BLaER1 treated with 17β-estradiol and CSF1 and Interleukin-3, amounts not matched to agents 10 nM and 100 nM (cell line): ENCODE results near the gene DAPK3.
"Not testable (repeated sequence)": the region's sequence is repeated elsewhere in the genome, so short reads cannot be mapped to it uniquely, and the experiment has no call there.

Experiments
- H3K27ac ChIP-seq, 11 experiments: shearing (Covaris generic); formaldehyde crosslinking; 2 replicates each; pipeline ENCODE4 v1.8.1; 2022
- H3K27me3 ChIP-seq, 11 experiments: shearing (Covaris generic); formaldehyde crosslinking; 2 replicates each; pipeline ENCODE4 v1.8.1; 2022
- H3K36me3 ChIP-seq, 11 experiments: shearing (Covaris generic); formaldehyde crosslinking; 2 replicates each; pipeline ENCODE4 v1.8.1; 2022
- H3K4me1 ChIP-seq, 10 experiments: shearing (Covaris generic); formaldehyde crosslinking; 2 replicates each; pipeline ENCODE4 v1.8.1; 2022
- H3K4me2 ChIP-seq, 11 experiments: shearing (Covaris generic); formaldehyde crosslinking; 2 replicates each; pipeline ENCODE4 v1.8.1; 2022
- H3K4me3 ChIP-seq, 10 experiments: shearing (Covaris generic); formaldehyde crosslinking; 2 replicates each; pipeline ENCODE4 v1.8.1; 2022
- H3K9ac ChIP-seq, 11 experiments: shearing (Covaris generic); formaldehyde crosslinking; 2 replicates each; pipeline ENCODE4 v1.8.1; 2022
- H3K9me3 ChIP-seq, 11 experiments: shearing (Covaris generic); formaldehyde crosslinking; replicated peaks in 1 of 11; 2 replicates each; pipeline ENCODE4 v1.8.1; 2022
- H4K20me1 ChIP-seq, 11 experiments: shearing (Covaris generic); formaldehyde crosslinking; 2 replicates each; pipeline ENCODE4 v1.8.1; 2022
- Cebpa-rat ChIP-seq, 11 experiments: shearing (Covaris generic); IDR thresholded peaks; 2 replicates each; pipeline ENCODE4 v1.8.1; 2022

The DAPK3 gene

DNA sequence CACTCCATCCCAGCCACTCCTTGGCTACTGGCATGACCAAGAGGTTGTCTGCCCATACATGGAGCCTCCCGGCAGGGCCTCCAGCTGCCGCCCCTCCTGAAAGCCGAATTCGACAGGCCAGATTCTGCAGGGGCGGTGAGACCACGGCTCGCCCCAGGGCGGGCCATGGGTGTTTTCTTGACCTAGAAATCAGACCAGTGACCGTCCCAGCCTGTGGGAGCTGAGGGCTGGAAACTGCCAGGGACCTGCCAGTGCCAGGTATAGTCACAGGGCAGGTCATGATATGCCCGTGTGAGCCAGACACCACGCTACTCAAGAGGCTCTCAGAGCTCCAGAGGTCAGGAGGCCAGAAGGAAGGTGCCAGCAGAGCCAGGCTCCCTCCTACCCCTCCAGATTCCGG lies 16.8 kb downstream of the DAPK3 start:
- Histone ChIP-seq H3K27ac (no peak overlapping the region), H3K9ac (no peak overlapping the region), H3K4me3 (no peak overlapping the region), H3K9me3 (no peaks in the 10 kb centered on the region), H3K27me3 (no peaks in the 10 kb centered on the region), H3K36me3 (peaks cover 24 to 43% (median 34%) of the 10 kb centered on the region in 11 experiments), H3K4me2 (no peak overlapping the region), H3K4me1 (peaks cover 26 to 42% (median 37%) of the 10 kb centered on the region in 10 experiments), H4K20me1 (peaks cover 0 to 39% (median 15%) of the 10 kb centered on the region in 11 experiments; a peak in 13 of 22 replicates)
- TF ChIP-seq Cebpa-rat (IDR thresholded peaks at IDR 0.05) = no peak

DNA sequence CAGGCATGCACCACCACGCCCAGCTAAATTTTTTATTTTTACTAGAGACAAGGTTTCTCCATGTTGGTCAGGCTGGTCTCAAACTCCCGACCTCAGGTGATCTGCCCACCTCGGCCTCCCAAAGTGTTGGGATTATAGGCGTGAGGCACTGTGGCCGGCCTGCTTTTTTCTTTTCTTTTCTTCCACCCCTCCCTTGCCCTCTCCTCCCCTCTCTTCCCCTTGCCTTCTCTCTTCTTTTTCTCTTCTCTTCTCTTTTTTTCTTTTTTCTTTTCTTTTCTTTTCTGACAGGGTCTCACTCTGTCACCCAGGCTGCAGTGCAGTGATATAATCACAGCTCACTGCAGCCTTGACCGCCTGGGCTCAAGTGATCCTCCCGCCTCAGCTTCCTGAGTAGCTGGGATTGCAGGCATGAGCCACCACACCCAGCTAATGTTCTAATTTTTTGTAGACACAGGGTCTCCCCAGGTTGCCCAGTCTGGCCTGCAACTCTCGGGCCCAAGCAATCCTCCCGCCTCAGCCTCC lies 18.1 kb downstream of the DAPK3 start:
- peaks cover 11 to 30% (median 21%) of the 10 kb centered on the region in 11 experiments for H3K36me3 ChIP-seq
- peak overlapping the region in 1 of 11 experiments; percentile 14; a peak in 1 of 22 replicates for H3K9ac ChIP-seq
- H3K4me3 ChIP-seq, H3K9me3 ChIP-seq, H3K27me3 ChIP-seq, H3K27ac ChIP-seq: not testable (repeated sequence)
- H3K4me1 ChIP-seq = peaks cover 26 to 42% (median 36%) of the 10 kb centered on the region in 10 experiments
- H4K20me1 ChIP-seq = peaks cover 0 to 26% (median 6%) of the 10 kb centered on the region in 11 experiments; a peak in 12 of 22 replicates
- peak overlapping the region in 5 of 11 experiments; percentile 13 to 82 (median 18); a peak in 7 of 22 replicates for H3K4me2 ChIP-seq

GRCh38 chr19:3950871-3951861 lies 19.7 kb downstream of the DAPK3 start:
- no peak for TF ChIP-seq Cebpa-rat (IDR thresholded peaks at IDR 0.05)
- Histone ChIP-seq H3K27ac (peak overlapping the region; percentile 9 to 73 (median 64); a peak in 20 of 22 replicates), H3K9ac (peak overlapping the region; percentile 57 to 77 (median 69)), H3K4me3 (peak overlapping the region in 9 of 10 experiments; percentile 25 to 51 (median 44); a peak in 16 of 20 replicates), H3K27me3 (no peaks in the 10 kb centered on the region), H3K36me3 (peaks cover 4 to 16% (median 8%) of the 10 kb centered on the region in 11 experiments; a peak in 18 of 22 replicates), H4K20me1 (peaks cover 0 to 15% (median 0%) of the 10 kb centered on the region in 11 experiments; a peak in 5 of 22 replicates), H3K9me3 (no peaks in the 10 kb centered on the region), H3K4me1 (peaks cover 26 to 44% (median 36%) of the 10 kb centered on the region in 10 experiments), H3K4me2 (peak overlapping the region; percentile 73 to 93 (median 88))

GRCh38 chr19:3949997-3950859 lies 20.7 kb downstream of the DAPK3 start:
- H3K9me3 ChIP-seq = no peaks in the 10 kb centered on the region
- peaks cover 0 to 6% (median 0%) of the 10 kb centered on the region in 11 experiments; a peak in 3 of 22 replicates for H4K20me1 ChIP-seq
- H3K27me3 ChIP-seq = no peaks in the 10 kb centered on the region
- peak overlapping the region in 3 of 10 experiments; percentile 25 to 44 (median 26); a peak in 1 of 20 replicates for H3K4me3 ChIP-seq
- peak overlapping the region in 8 of 11 experiments; percentile 33 to 68 (median 61); a peak in 15 of 22 replicates for H3K27ac ChIP-seq
- H3K4me2 ChIP-seq = peak overlapping the region; percentile 60 to 93 (median 87)
- peaks cover 26 to 54% (median 36%) of the 10 kb centered on the region in 10 experiments for H3K4me1 ChIP-seq
- no peak for TF ChIP-seq Cebpa-rat (IDR thresholded peaks at IDR 0.05)
- H3K9ac ChIP-seq = peak overlapping the region in 10 of 11 experiments; percentile 48 to 77 (median 66); a peak in 18 of 22 replicates
- peaks cover 0 to 6% (median 0%) of the 10 kb centered on the region in 11 experiments; a peak in 1 of 22 replicates for H3K36me3 ChIP-seq

- H3K4me1 ChIP-seq = peaks cover 28 to 62% (median 40%) of the 10 kb centered on the region in 10 experiments
- H3K27ac ChIP-seq = no peak overlapping the region
- no peaks in the 10 kb centered on the region for H3K36me3 ChIP-seq
- H4K20me1 ChIP-seq = peaks cover 0 to 5% (median 0%) of the 10 kb centered on the region in 11 experiments; a peak in 3 of 22 replicates
- no peak for TF ChIP-seq Cebpa-rat (IDR thresholded peaks at IDR 0.05)
- H3K4me2 ChIP-seq = no peak overlapping the region
- H3K4me3 ChIP-seq = no peak overlapping the region
- H3K9ac ChIP-seq = no peak overlapping the region
- H3K27me3 ChIP-seq = no peaks in the 10 kb centered on the region
- H3K9me3 ChIP-seq = no peaks in the 10 kb centered on the region
Observed at GRCh38 chr19:3949294-3949693, 21.6 kb downstream of the DAPK3 start.

- not testable (repeated sequence) for H3K36me3 ChIP-seq, H3K27ac ChIP-seq, H4K20me1 ChIP-seq, H3K27me3 ChIP-seq, H3K4me3 ChIP-seq, H3K4me2 ChIP-seq, H3K9me3 ChIP-seq, H3K9ac ChIP-seq
- H3K4me1 ChIP-seq = peaks cover 33 to 68% (median 42%) of the 10 kb centered on the region in 10 experiments
- TF ChIP-seq Cebpa-rat (IDR thresholded peaks at IDR 0.05) = peak in 10 of 11 experiments; percentile 26 to 86 (median 50); a peak in 13 of 22 replicates
Observed at GRCh38 chr19:3947316-3947933, 23.5 kb downstream of the DAPK3 start.

GRCh38 chr19:3945838-3946237 lies 25.1 kb downstream of the DAPK3 start:
- Histone ChIP-seq H4K20me1 (no peaks in the 10 kb centered on the region), H3K4me2 (no peak overlapping the region), H3K9me3 (no peaks in the 10 kb centered on the region), H3K9ac (no peak overlapping the region), H3K4me3 (no peak overlapping the region), H3K4me1 (peaks cover 17 to 52% (median 27%) of the 10 kb centered on the region in 10 experiments), H3K27me3 (no peaks in the 10 kb centered on the region), H3K27ac (no peak overlapping the region), H3K36me3 (no peaks in the 10 kb centered on the region)
- no peak for TF ChIP-seq Cebpa-rat (IDR thresholded peaks at IDR 0.05)
